Heart right ventricle (tissue), 16 donors: ENCODE measurements around the gene EMC10. TPM values are rescaled to one million over a fixed set of nuclear protein-coding genes. Genes with fewer than 3 reads are reported as not detected.
"Not testable (repeated sequence)": the region's sequence is repeated elsewhere in the genome, so short reads cannot be mapped to it uniquely, and the experiment has no call there.

ENCODE experiments used
- ATAC-seq, 8 donors: fragments of 200-7000 bp; cut with Tn5 transposase; one replicate each; pipeline ENCODE4 v1.9.1; 2020; ENCODE audit warnings: mild to moderate bottlenecking in 8 of 8, moderate library complexity in 8 of 8, moderate number of reproducible peaks in 1 of 8
- DNase-seq, 2 donors: peaks; one replicate each; pipeline ENCODE4 v3.0.0-alpha.2; 2020
- H3K27ac ChIP-seq, 10 donors: fragments of 200-600 bp; sonication (generic) in 2 of 10; one replicate each; pipeline versions ENCODE4 v1.5.0 to v1.8.0; 2020 to 2022; ENCODE audit warnings: mild to moderate bottlenecking in 3 of 10
- H3K27me3 ChIP-seq, 7 donors: fragments of 200-600 bp; one replicate each; pipeline ENCODE4 v1.8.0; 2021 to 2022; ENCODE audit warnings: mild to moderate bottlenecking in 2 of 7
- H3K36me3 ChIP-seq, 9 donors: fragments of 200-600 bp; sonication (generic) in 1 of 9; one replicate each; pipeline versions ENCODE4 v1.5.0 to v1.8.0; 2020 to 2022; ENCODE audit warnings: mild to moderate bottlenecking in 2 of 9
- H3K4me1 ChIP-seq, 9 donors: fragments of 200-600 bp; sonication (generic) in 1 of 9; one replicate each; pipeline versions ENCODE4 v1.5.0 to v1.8.0; 2020 to 2022; ENCODE audit warnings: mild to moderate bottlenecking in 4 of 9
- H3K4me3 ChIP-seq, 10 donors: fragments of 200-600 bp; sonication (generic) in 2 of 10; one replicate each; pipeline versions ENCODE4 v1.5.0 to v1.8.0; 2020 to 2022; ENCODE audit warnings: mild to moderate bottlenecking in 7 of 10, moderate library complexity in 2 of 10
- H3K9me3 ChIP-seq, 11 donors: fragments of 200-600 bp in 10 of 11; sonication (generic) in 2 of 11; one replicate each; pipeline versions ENCODE4 v1.5.0 to v1.8.0; 2013 to 2022; ENCODE audit warnings: mild to moderate bottlenecking in 2 of 11, control low read depth in 1 of 11, moderate library complexity in 1 of 11
- CTCF ChIP-seq, 9 donors: fragments of 200-600 bp; sonication (generic) in 2 of 9; IDR thresholded peaks; one replicate each; pipeline versions ENCODE4 v1.5.0 to v1.8.0; 2021 to 2022; ENCODE audit warnings: antibody characterized with exemption in 9 of 9, mild to moderate bottlenecking in 5 of 9, moderate library complexity in 1 of 9
- WGBS, 2 donors: extraction: QIAGEN DNeasy Blood & Tissue Kit; methylation state at CpG; one replicate each; pipeline ENCODE4 v1.1.7; 2013; ENCODE audit warnings: inconsistent platforms in 1 of 2; 5-methylcytosine and 5-hydroxymethylcytosine counted together
- intact Hi-C, 10 donors: fragments of 100-400 bp; cut with DNase I; formaldehyde crosslinking; loops; one replicate each; pipeline versions ENCODE4 v1.11.1 to v1.14.2; 2022
- polyA plus RNA-seq, 2 donors: library from polyadenylated mRNA; stranded (reverse); fragments of 200-250 nt; gene quantifications; one replicate each; pipeline ENCODE4 v1.2.3, GENCODE V29; 2013
- total RNA-seq, 10 donors: library from RNA; stranded (reverse); fragmentation: NEBNext Ultra II Directional in 3 of 10; extraction: Animal tissue kit (Norgen Biotek cat#: 25700) in 3 of 10; gene quantifications; one replicate each; pipeline versions ENCODE4 v1.2.1 to v1.2.4, GENCODE V29; 2021 to 2023
- donor health status: Arrhythmogenic right ventricular cardiomyopathy.
- donor health status: ischemic (EF 13 %, LVEDD 7.1; RV severe dilation, severe dysfunction).
- donor health status: healthy with polysubstance abuse.
- donor health status: DM: no; HTN: yes; CAD: no.
- donor health status: DM: no; HTN: no; CAD: no.
- donor health status: ischemic (EF 25% LVEDD 6.9; RV normal size, moderate dysfunction).
- donor health status: ischemic (EF 25% LVEDD 5.7; RV mildly dilated, moderate dysfunction).
- donor health status: healthy.
- donor health status: DM: yes; HTN: yes; CAD: no.
- donor health status: Ischemic cardiomyopathy.
- donor health status: ischemic (EF 35%, LVEDD 5.7; RV mildly dilated, moderate dysfunction).
- donor health status: nonischemic (EF 11% LVEDD 7.7; RV severe dilation, severe dysfunction).
- donor health status: DM: yes; HTN: yes; CAD: no.
- donor health status: PGD.
- donor health status: ischemic (EF 29% LVEDD 5.4; RV normal size, mild dysfunction).
- donor health status: nonischemic (EF 23%, LVEDD 6.1; RV moderate dilation, normal function).

EMC10 gene
- total and polyA plus RNA-seq, 12 donors, result 73.6 to 152 (median 89.1) TPM

GRCh38 chr19:50466706-50467039 lies 9.6 kb upstream of the EMC10 start:
- DNase-seq, result no peak
- Histone ChIP-seq H3K9me3 (no peaks in the 10 kb centered on the region), H3K4me1 (no peaks in the 10 kb centered on the region), H3K36me3 (no peaks in the 10 kb centered on the region), H3K4me3 (no peak overlapping the region), H3K27ac (no peak overlapping the region), H3K27me3 (peaks cover 0 to 25% (median 5%) of the 10 kb centered on the region in 7 donors)
- intact Hi-C loops, result no loop called here
- 87 to 91% methylated on average over 11 of the region's 11 CpGs for WGBS, 2 donors
- TF ChIP-seq CTCF (IDR thresholded peaks at IDR 0.05), result no peak
- no peak for ATAC-seq

- ATAC-seq (no peak), DNase-seq (no peak)
- H3K27ac ChIP-seq, result no peak overlapping the region
- no peak overlapping the region for H3K4me3 ChIP-seq
- intact Hi-C loops, result no loop called here
- WGBS, 2 donors, result 74 to 79% methylated on average over 18 of the region's 18 CpGs
- H3K36me3 ChIP-seq, result no peaks in the 10 kb centered on the region
- no peaks in the 10 kb centered on the region for H3K4me1 ChIP-seq
- no peaks in the 10 kb centered on the region for H3K9me3 ChIP-seq
- H3K27me3 ChIP-seq, result peaks cover 0 to 16% (median 0%) of the 10 kb centered on the region in 7 donors
- no peak for TF ChIP-seq CTCF (IDR thresholded peaks at IDR 0.05)
These were observed 8.7 kb upstream of the EMC10 start for GRCh38 chr19:50467566-50467965.

- WGBS, 2 donors, result 84 to 86% methylated on average over 6 of the region's 6 CpGs
- peaks cover 0 to 11% (median 0%) of the 10 kb centered on the region in 7 donors for H3K27me3 ChIP-seq
- H3K4me3 ChIP-seq, result no peak overlapping the region
- intact Hi-C loops, result no loop called here
- H3K27ac ChIP-seq, result no peak overlapping the region
- no peaks in the 10 kb centered on the region for H3K36me3 ChIP-seq
- no peak for TF ChIP-seq CTCF (IDR thresholded peaks at IDR 0.05)
- no peak for ATAC-seq
- DNase-seq, result no peak
- no peaks in the 10 kb centered on the region for H3K9me3 ChIP-seq
- no peaks in the 10 kb centered on the region for H3K4me1 ChIP-seq
These were observed 7.5 kb upstream of the EMC10 start for GRCh38 chr19:50468818-50469217.

- 68 to 78% methylated on average over 3 of the region's 3 CpGs for WGBS, 2 donors
- peaks cover 5 to 19% (median 15%) of the 10 kb centered on the region in 9 donors for H3K4me1 ChIP-seq
- H3K27me3 ChIP-seq, DNase-seq, H3K4me3 ChIP-seq, H3K36me3 ChIP-seq, ATAC-seq, H3K27ac ChIP-seq, H3K9me3 ChIP-seq, intact Hi-C loops: not testable (repeated sequence)
These were observed 3.0 kb upstream of the EMC10 start for GRCh38 chr19:50473336-50473735.

- Histone ChIP-seq H3K4me3 (no peak overlapping the region), H3K9me3 (no peaks in the 10 kb centered on the region), H3K36me3 (peaks cover 0 to 22% (median 6%) of the 10 kb centered on the region in 9 donors), H3K4me1 (peaks cover 5 to 25% (median 19%) of the 10 kb centered on the region in 9 donors), H3K27me3 (no peaks in the 10 kb centered on the region), H3K27ac (no peak overlapping the region)
- DNase-seq, result no peak
- intact Hi-C loops, result loop anchor here in 1 of 10 donors (5.0 kb wide), 2 partner anchors 37 to 103 kb away; partner anchors contain the start of genes ASPDH and JOSD2
- TF ChIP-seq CTCF (IDR thresholded peaks at IDR 0.05), result no peak
- WGBS, 2 donors, result 77 to 79% methylated on average over 12 of the region's 12 CpGs
- ATAC-seq, result no peak
These were observed 1.2 kb upstream of the EMC10 start for GRCh38 chr19:50475101-50475568.
